ENCODE results near the gene C1QTNF1.

- no peak for TF ChIP-seq POLR2A (IDR thresholded peaks at IDR 0.05)
- no peak for TF ChIP-seq CTCF (IDR thresholded peaks at IDR 0.05)
Measured at GRCh38 chr17:78991906-78992532, 31.9 kb upstream of the C1QTNF1 start.

All from suprapubic skin (tissue), 3 donors.